ENCODE measurements around the gene RAD50. TPM values are rescaled to one million over a fixed set of nuclear protein-coding genes. Genes with fewer than 3 reads are reported as not detected.
A peak's percentile ranks its signal among the peaks of the same experiment; 100 is the strongest.

The RAD50 gene
- total and polyA plus RNA-seq, 8 donors: 5.9 to 21.1 (median 16.2) TPM

DNA sequence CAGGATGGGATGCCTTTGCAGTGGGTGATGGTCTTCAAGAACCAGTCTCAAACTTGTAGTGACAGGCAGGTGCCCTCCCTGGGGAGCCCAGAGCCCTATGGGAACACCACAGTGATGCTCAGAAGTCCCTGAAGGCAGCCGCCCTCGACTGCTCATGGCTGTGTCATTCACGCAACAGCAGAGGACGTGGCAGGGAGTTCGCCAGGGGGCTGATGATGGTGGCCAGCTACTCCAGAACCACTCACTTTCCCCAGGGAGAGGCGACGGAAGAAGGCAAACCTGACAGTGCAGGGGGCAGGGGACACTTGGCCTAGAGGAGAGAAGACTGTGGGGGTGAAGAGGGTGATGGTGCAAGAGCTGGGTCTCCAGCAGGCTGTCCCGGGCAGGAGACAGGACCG lies 105.2 kb downstream of the RAD50 start:
- intact Hi-C loops (cut with DNase I): no loop called here
- TF ChIP-seq, protein P1, sequence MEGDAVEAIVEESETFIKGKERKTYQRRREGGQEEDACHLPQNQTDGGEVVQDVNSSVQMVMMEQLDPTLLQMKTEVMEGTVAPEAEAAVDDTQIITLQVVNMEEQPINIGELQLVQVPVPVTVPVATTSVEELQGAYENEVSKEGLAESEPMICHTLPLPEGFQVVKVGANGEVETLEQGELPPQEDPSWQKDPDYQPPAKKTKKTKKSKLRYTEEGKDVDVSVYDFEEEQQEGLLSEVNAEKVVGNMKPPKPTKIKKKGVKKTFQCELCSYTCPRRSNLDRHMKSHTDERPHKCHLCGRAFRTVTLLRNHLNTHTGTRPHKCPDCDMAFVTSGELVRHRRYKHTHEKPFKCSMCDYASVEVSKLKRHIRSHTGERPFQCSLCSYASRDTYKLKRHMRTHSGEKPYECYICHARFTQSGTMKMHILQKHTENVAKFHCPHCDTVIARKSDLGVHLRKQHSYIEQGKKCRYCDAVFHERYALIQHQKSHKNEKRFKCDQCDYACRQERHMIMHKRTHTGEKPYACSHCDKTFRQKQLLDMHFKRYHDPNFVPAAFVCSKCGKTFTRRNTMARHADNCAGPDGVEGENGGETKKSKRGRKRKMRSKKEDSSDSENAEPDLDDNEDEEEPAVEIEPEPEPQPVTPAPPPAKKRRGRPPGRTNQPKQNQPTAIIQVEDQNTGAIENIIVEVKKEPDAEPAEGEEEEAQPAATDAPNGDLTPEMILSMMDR (IDR thresholded peaks at IDR 0.05): no peak
- Histone ChIP-seq H3K9me3 (no peaks in the 10 kb centered on the region), H3K4me1 (no peaks in the 10 kb centered on the region), H3K27ac (no peak overlapping the region), H3K27me3 (no peaks in the 10 kb centered on the region), H3K36me3 (no peaks in the 10 kb centered on the region), H3K4me3 (no peak overlapping the region)
- 88 to 92% methylated on average over 9 of the region's 9 CpGs for WGBS, 2 donors
- ATAC-seq: no peak
- FAIRE-seq: no peak
- DNase-seq: no peak

DNA sequence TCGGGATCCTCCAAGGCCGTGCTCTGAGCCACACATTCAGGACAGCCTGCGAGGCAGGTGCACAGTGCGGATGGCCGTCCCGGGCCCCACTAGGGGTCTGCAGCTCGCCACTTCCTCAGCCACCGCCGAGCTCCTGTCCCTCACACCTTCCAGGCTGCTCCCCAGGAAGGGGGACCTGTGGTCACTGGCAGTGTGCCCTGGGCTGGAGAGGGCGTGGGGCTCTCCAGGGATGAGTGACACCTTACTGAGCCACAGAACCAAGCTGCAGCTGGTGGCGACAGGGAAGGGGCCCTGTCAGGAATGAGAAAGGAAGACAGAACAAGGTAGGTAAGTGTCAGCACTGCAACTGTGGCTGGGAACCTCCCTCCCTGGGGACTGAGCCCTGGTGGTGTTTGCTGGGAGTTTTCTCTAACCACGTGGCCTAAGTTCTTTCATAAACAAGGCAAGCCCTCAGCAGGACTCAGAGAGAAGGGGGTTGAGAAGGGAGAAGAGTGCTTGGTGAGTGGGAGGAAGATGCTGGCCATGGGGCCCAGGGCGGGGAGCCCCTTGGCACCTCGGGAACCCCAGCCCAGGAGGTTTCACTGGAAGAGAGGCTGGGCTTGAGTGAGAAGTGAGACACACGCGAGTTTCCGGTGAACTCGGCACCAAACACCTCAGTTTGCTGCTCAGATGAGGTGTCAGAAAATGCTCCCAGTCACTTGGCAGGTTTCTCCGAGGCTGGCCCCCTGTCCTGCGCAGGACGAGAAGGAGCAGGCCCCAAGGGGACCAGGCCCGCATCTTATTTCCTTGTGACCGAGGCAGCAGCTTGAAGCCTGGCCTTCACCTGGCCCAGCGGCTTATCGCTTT lies 106.4 kb downstream of the RAD50 start:
- FAIRE-seq (no peak), ATAC-seq (peak in 1 of 4 donors; percentile 17), DNase-seq (no peak)
- Histone ChIP-seq H3K4me3 (no peak overlapping the region), H3K4me1 (no peaks in the 10 kb centered on the region), H3K9me3 (no peaks in the 10 kb centered on the region), H3K36me3 (no peaks in the 10 kb centered on the region), H3K27me3 (no peaks in the 10 kb centered on the region), H3K27ac (no peak overlapping the region)
- 72% methylated on average over 25 of the region's 25 CpGs for WGBS, 2 donors
- TF ChIP-seq, protein P1 (IDR thresholded peaks at IDR 0.05): no peak
- intact Hi-C loops (cut with DNase I): no loop called here

DNA sequence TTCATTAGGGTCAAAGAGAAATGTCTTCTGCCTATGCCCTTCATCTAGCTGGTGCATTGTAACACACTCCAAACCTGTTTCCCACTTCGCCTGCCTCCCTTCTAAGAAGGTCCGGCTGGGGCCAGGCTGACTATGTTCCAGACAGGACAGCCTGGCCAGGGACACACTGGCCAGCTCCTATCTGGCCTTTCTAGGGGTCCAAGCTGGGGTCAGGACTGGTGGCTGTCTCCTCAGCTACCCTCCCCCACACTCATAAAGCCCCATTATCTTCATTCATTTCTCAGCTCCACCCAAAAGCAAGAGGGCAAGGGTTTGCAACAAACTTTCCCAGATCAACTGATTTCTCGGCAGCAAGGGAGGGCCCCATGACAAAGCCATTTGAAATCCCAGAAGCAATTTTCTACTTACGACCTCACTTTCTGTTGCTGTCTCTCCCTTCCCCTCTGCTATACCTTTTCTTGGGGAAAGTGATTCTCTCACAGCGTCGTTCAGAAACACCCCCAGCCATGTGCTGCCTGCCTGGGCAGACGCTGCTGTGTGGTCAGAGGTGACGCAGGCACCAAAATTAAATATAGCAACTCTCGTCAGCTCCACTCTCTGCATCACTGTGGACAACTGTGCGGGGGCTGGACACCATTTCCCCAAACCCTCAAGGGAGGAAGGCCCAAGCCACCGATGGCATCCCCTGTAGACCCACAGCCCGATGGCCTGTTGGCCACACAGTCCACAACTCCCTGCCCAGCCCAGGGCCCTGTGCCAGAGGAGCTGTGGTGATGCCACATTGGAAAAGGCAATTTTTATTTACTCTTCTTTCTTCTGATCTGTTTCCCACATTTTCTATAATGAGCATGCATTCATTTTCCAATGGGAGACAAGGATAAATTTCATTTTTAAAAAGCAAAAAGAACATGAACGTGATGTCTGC lies 107.3 kb downstream of the RAD50 start:
- Histone ChIP-seq H3K27ac (no peak overlapping the region), H3K27me3 (no peaks in the 10 kb centered on the region), H3K4me1 (no peaks in the 10 kb centered on the region), H3K9me3 (no peaks in the 10 kb centered on the region), H3K36me3 (no peaks in the 10 kb centered on the region), H3K4me3 (no peak overlapping the region)
- TF ChIP-seq, protein P1 (IDR thresholded peaks at IDR 0.05): no peak
- WGBS, 2 donors: 85% methylated on average over 13 of the region's 13 CpGs
- ATAC-seq: no peak
- DNase-seq: no peak
- intact Hi-C loops (cut with DNase I): no loop called here
- FAIRE-seq: no peak

DNA sequence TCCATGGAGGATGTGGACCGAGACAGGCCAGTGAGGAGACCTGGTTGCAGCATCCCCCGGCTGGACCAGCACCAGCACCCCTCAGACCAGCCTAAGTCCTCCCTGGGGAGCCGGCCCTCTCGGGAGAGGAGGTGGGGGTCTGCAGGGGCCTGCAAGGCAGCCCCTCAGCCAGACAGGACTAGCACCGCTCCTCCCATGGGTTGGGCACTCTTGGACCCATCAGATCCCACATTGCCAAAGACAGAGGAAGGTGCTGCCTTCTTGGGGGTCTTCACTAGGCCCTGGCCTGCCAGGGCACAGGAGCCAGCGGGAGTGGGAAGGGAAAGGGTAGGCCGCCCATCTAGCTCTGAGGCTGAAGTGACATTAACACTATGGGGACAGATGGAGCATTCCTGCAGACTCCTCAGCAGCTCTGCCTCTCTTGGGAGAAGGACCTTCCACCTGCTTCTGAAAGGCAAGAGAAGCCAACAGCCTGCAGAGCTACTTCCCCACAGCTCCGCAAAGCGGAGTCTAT lies 108.0 kb downstream of the RAD50 start:
- Histone ChIP-seq H3K27me3 (no peaks in the 10 kb centered on the region), H3K36me3 (no peaks in the 10 kb centered on the region), H3K9me3 (no peaks in the 10 kb centered on the region), H3K27ac (no peak overlapping the region), H3K4me1 (no peaks in the 10 kb centered on the region), H3K4me3 (no peak overlapping the region)
- TF ChIP-seq, protein P1 (IDR thresholded peaks at IDR 0.05): no peak
- no peak for DNase-seq
- no peak for ATAC-seq
- intact Hi-C loops (cut with DNase I): no loop called here
- 94 to 97% methylated on average over 9 of the region's 9 CpGs for WGBS, 2 donors
- FAIRE-seq: no peak
